SIG-M5 (cell line): Measurements from ENCODE around the gene FBXW12.

Experiments used
- DNase-seq: peaks from one replicate; lab custom pipeline; 2025; lab: John Stamatoyannopoulos, UW

FBXW12 gene

GRCh38 chr3:48435223-48435595 is 63.2 kb downstream of the FBXW12 start:
- no peak for DNase-seq

DNA sequence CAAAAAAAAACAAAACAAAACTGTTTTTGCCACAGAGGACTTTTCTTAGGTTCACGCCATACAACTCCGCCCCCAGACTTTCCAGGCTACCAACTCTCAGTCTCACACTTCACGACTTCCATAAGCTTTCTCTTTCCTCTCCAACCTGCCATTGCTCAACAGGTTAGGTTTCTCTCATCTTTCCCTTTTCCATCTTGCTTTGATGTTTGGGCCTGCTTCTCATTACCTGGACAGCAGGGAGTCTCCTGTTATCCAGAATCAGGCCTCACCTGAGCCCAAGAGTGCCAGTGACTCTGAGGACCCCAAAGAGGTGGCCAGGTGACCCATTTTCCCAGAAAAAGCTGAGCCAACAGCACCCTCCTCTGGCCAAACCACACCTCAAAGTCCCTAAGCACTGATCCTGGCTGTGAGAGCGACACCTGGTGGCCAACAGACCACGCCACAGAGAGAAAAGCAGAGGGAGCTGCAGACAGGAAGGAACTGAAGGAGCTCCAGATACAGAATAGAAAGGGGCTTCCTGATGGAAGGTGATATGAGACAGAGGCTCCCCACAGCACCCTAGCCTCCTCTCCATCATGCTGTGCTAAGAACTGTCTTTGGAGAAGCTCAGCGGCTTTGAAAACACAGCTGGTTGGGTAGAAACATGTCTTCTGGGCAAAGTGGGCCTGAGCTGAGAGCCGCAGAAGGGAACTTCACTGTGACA is 63.9 kb downstream of the FBXW12 start:
- DNase-seq = no peak

DNA sequence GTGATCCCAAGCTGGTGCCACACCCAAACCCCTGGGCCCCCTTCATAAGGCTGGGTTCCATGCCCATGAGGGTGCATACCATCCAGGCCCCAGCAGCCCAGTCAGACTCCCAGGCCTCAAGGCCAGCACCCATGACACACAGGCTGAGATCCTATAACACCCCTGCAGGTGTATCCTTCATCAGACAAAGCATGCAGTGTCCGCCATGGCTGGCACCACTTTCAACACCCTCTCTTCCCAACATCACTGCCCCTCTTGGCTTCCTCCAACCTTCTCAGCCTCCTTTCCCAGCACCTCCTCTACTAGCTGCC is 64.4 kb downstream of the FBXW12 start:
- DNase-seq = no peak

DNA sequence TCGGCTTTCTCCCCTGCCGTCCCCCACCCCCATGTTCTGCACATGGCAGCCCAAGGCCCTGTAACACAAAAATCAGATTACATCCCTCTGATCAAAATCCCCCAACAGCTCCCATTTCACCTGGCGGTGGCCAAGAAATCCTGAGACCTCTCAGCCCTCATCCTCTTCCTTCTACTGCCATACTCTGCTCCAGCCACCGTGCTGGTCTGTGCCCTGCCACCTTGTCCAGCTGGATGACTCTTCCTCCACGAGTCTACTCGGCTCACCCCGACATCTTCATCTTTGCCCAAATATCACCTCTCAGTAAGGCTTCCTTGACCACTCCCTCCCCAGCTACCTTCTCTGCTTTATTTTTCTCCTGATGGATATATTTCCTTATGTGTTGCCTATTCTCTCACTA is 64.8 kb downstream of the FBXW12 start:
- no peak for DNase-seq

GRCh38 chr3:48437812-48438211 is 65.8 kb downstream of the FBXW12 start:
- DNase-seq = no peak

GRCh38 chr3:48439820-48440589 is 68.0 kb downstream of the FBXW12 start, which contains the start of the genes CCDC51 and TMA7:
Gene CCDC51 (minus strand): TSS chr3:48440119. CDS start chr3:48435128, 4,991 bp downstream.
Gene TMA7 (plus strand): TSS chr3:48440257. CDS start chr3:48440297, 40 bp downstream.
- peak; percentile 84 for DNase-seq

GRCh38 chr3:48440590-48440958 is 68.6 kb downstream of the FBXW12 start:
- DNase-seq = no peak

DNA sequence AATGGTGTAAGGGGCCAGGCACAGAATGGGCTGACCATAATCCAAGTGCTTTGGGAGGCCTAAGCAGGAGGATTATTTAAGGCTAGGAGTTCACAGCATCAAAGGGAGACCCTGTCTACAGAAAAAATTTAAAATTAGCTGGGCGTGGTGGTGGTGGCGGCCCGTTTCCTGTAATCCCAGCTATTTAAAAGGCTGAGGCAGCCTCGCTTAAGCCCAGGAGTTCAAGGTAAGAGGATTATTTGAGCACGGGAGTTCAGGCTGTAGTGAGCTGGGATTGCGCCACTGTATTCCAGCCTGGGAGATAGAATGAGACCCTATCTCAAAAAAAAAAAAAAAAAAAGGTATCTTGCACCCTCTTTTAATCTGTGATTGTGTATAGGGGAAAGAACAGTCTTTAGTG is 69.9 kb downstream of the FBXW12 start:
- DNase-seq = no peak
